PFSK-1 (cell line): ENCODE measurements around the gene CELA2B.

Experiments used
- FOXP2 ChIP-seq: optimal IDR thresholded peaks from 2 replicates; pipeline ENCODE3; 2011; ENCODE audit warnings: borderline replicate concordance, control low read depth, inconsistent platforms; ENCODE audit not compliant: insufficient read depth; ENCODE audit errors: extremely low read length, extremely low read depth
- POLR2AphosphoS5 ChIP-seq: IDR thresholded peaks from 2 replicates; pipeline ENCODE4 v1.6.1; 2012; ENCODE audit warnings: low read depth, mild to moderate bottlenecking, control low read depth, low read length, moderate library complexity
- REST ChIP-seq, 2 experiments: IDR thresholded peaks; 2 replicates each; pipeline versions ENCODE4 v1.6.1 to v1.8.0; 2011 to 2012; ENCODE audit warnings: low read depth in 2 of 2, low read length in 2 of 2, control low read depth in 1 of 2, inconsistent platforms in 1 of 2, mild to moderate bottlenecking in 1 of 2, moderate library complexity in 1 of 2; ENCODE audit not compliant: insufficient read depth in 1 of 2
- SIN3A ChIP-seq: IDR thresholded peaks from 2 replicates; pipeline ENCODE4 v1.6.1; 2012; ENCODE audit warnings: mild to moderate bottlenecking, low read length, moderate library complexity, borderline replicate concordance; ENCODE audit not compliant: insufficient read depth
- TAF1 ChIP-seq: IDR thresholded peaks from 2 replicates; pipeline ENCODE4 v1.6.1; 2012; ENCODE audit warnings: low read length, control low read depth, borderline replicate concordance; ENCODE audit not compliant: insufficient read depth

GRCh38 chr1:15455522-15455921 lies 20.4 kb upstream of the CELA2B start:
- TF ChIP-seq POLR2AphosphoS5 (no peak), TAF1 (no peak), REST (IDR thresholded peaks at IDR 0.05; ENCODE audit: insufficient read depth in 1 of 2, low read depth in 2 of 2, low read length in 2 of 2) (no peak), SIN3A (no peak), FOXP2 (no peak)
